ENCODE results near the gene KLF13.
A peak's percentile ranks its signal among the peaks of the same experiment; 100 is the strongest.

Gene KLF13

GRCh38 chr15:31298707-31299172 lies 27.9 kb upstream of the KLF13 start:
- no peak overlapping the region for H3K4me3 ChIP-seq (ENCODE audit: control insufficient read depth, low read depth, low read length)
- no peak for TF ChIP-seq CTCF (IDR thresholded peaks at IDR 0.05; ENCODE audit: control insufficient read depth, insufficient read depth, low read depth, low read length, missing control alignments)
- no peak for DNase-seq (ENCODE audit: low read depth)

GRCh38 chr15:31300208-31300661 lies 26.4 kb upstream of the KLF13 start:
- H3K4me3 ChIP-seq (ENCODE audit: control insufficient read depth, low read depth, low read length): no peak overlapping the region
- DNase-seq (ENCODE audit: low read depth): no peak
- no peak for TF ChIP-seq CTCF (IDR thresholded peaks at IDR 0.05; ENCODE audit: control insufficient read depth, insufficient read depth, low read depth, low read length, missing control alignments)

- TF ChIP-seq CTCF (IDR thresholded peaks at IDR 0.05; ENCODE audit: control insufficient read depth, insufficient read depth, low read depth, low read length, missing control alignments): no peak
- no peak overlapping the region for H3K4me3 ChIP-seq (ENCODE audit: control insufficient read depth, low read depth, low read length)
- DNase-seq (ENCODE audit: low read depth): no peak
These were observed 25.5 kb upstream of the KLF13 start for GRCh38 chr15:31300981-31301672.

GRCh38 chr15:31301673-31301990 lies 25.0 kb upstream of the KLF13 start:
- no peak overlapping the region for H3K4me3 ChIP-seq (ENCODE audit: control insufficient read depth, low read depth, low read length)
- no peak for TF ChIP-seq CTCF (IDR thresholded peaks at IDR 0.05; ENCODE audit: control insufficient read depth, insufficient read depth, low read depth, low read length, missing control alignments)
- DNase-seq (ENCODE audit: low read depth): no peak

GRCh38 chr15:31302029-31302657 lies 24.5 kb upstream of the KLF13 start:
- no peak for DNase-seq (ENCODE audit: low read depth)
- TF ChIP-seq CTCF (IDR thresholded peaks at IDR 0.05; ENCODE audit: control insufficient read depth, insufficient read depth, low read depth, low read length, missing control alignments): no peak
- no peak overlapping the region for H3K4me3 ChIP-seq (ENCODE audit: control insufficient read depth, low read depth, low read length)

GRCh38 chr15:31302778-31303725 lies 23.6 kb upstream of the KLF13 start:
- no peak overlapping the region for H3K4me3 ChIP-seq (ENCODE audit: control insufficient read depth, low read depth, low read length)
- DNase-seq (ENCODE audit: low read depth): no peak

More at GRCh38 chr15:31302778-31303725, 23.6 kb upstream of the KLF13 start:
- peak; percentile 4 for TF ChIP-seq CTCF (IDR thresholded peaks at IDR 0.05; ENCODE audit: control insufficient read depth, insufficient read depth, low read depth, low read length, missing control alignments)

All from AG09309 (cell line).